IPS DF 4.7 (cell line): ENCODE measurements around the gene C3AR1.
A peak's percentile ranks its signal among the peaks of the same experiment; 100 is the strongest.
"Not testable (repeated sequence)": the region's sequence is repeated elsewhere in the genome, so short reads cannot be mapped to it uniquely, and the experiment has no call there.

Source experiments
- DNase-seq: peaks from one replicate; pipeline ENCODE4 v3.0.0-alpha.2; 2013; ENCODE audit warnings: low spot score; ENCODE audit errors: extremely low read depth

C3AR1 gene

GRCh38 chr12:8065991-8066594, at the start of gene C3AR1:
C3AR1 (minus strand) TSS chr12:8066359; CDS start chr12:8060185, 6,174 bp downstream.
- DNase-seq, result no peak

GRCh38 chr12:8113117-8113516, 47.0 kb upstream of the C3AR1 start:
- not testable (repeated sequence) for DNase-seq

- DNase-seq, result peak; percentile 72
Observed at GRCh38 chr12:8108808-8109398, 42.7 kb upstream of the C3AR1 start.

- no peak for DNase-seq
Observed at GRCh38 chr12:8099235-8099634, 33.1 kb upstream of the C3AR1 start.

- DNase-seq, result no peak
Observed at GRCh38 chr12:8096281-8096915, 30.2 kb upstream of the C3AR1 start.

GRCh38 chr12:8093291-8093690, 27.1 kb upstream of the C3AR1 start:
- DNase-seq, result no peak

- DNase-seq, result no peak
Observed at GRCh38 chr12:8089716-8090115, 23.6 kb upstream of the C3AR1 start.

- DNase-seq, result not testable (repeated sequence)
Observed at GRCh38 chr12:8089277-8089676, 23.1 kb upstream of the C3AR1 start.

- no peak for DNase-seq
Observed at GRCh38 chr12:8088574-8088973, 22.4 kb upstream of the C3AR1 start.

- no peak for DNase-seq
Observed at GRCh38 chr12:8087666-8088065, 21.5 kb upstream of the C3AR1 start.

GRCh38 chr12:8084351-8084750, 18.2 kb upstream of the C3AR1 start:
- not testable (repeated sequence) for DNase-seq

- no peak for DNase-seq
Observed at GRCh38 chr12:8082808-8083100, 16.6 kb upstream of the C3AR1 start.

- no peak for DNase-seq
Observed at GRCh38 chr12:8081251-8081920, 15.2 kb upstream of the C3AR1 start.

- no peak for DNase-seq
Observed at GRCh38 chr12:8080120-8080519, 14.0 kb upstream of the C3AR1 start.

GRCh38 chr12:8078916-8079315, 12.8 kb upstream of the C3AR1 start:
- no peak for DNase-seq

GRCh38 chr12:8078398-8078797, 12.2 kb upstream of the C3AR1 start:
- no peak for DNase-seq

GRCh38 chr12:8077207-8077606, 11.0 kb upstream of the C3AR1 start:
- no peak for DNase-seq

GRCh38 chr12:8076366-8076765, 10.2 kb upstream of the C3AR1 start:
- DNase-seq, result no peak

GRCh38 chr12:8075935-8076334, 9.8 kb upstream of the C3AR1 start:
- no peak for DNase-seq

- not testable (repeated sequence) for DNase-seq
Observed at GRCh38 chr12:8071820-8072219, 5.7 kb upstream of the C3AR1 start.

GRCh38 chr12:8069582-8069981, 3.4 kb upstream of the C3AR1 start:
- DNase-seq, result no peak

GRCh38 chr12:8064131-8064530, 2.0 kb downstream of the C3AR1 start:
- DNase-seq, result no peak

- no peak for DNase-seq
Observed at GRCh38 chr12:8058506-8058905, 7.7 kb downstream of the C3AR1 start.
